Measurements from ENCODE around the gene PPP1R14B.
"Not testable (repeated sequence)": the region's sequence is repeated elsewhere in the genome, so short reads cannot be mapped to it uniquely, and the experiment has no call there.

The PPP1R14B gene

DNA sequence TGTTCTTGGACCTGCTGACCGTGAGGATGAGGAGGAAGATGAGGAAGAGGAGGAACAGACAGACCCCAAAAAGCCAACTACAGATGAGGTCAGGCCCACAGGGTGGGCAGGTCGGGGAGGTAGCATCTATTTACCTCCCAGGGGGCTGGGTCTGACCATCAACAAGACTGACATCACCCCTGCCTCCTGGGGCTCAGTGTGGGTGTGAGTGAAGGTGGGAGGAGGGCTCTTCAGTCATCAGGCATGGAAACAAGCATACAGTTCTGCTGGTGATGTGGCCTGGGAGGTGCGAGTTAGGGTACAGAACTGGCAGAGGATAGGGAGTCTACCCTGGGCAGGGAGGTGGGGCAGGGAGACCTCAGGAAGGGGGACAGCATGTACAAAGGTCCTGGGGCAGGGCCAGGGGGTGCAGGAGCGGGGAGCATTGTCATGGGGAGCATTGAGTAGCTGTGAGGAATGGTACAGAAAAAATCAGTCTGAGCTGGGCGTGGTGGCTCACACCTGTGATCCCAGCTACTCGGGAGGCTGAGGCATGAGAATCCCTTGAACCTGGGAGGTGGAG is 13.5 kb upstream of the PPP1R14B start:
- DNase-seq, result no peak

GRCh38 chr11:64259533-64260067 is 12.9 kb upstream of the PPP1R14B start:
- DNase-seq, result no peak

DNA sequence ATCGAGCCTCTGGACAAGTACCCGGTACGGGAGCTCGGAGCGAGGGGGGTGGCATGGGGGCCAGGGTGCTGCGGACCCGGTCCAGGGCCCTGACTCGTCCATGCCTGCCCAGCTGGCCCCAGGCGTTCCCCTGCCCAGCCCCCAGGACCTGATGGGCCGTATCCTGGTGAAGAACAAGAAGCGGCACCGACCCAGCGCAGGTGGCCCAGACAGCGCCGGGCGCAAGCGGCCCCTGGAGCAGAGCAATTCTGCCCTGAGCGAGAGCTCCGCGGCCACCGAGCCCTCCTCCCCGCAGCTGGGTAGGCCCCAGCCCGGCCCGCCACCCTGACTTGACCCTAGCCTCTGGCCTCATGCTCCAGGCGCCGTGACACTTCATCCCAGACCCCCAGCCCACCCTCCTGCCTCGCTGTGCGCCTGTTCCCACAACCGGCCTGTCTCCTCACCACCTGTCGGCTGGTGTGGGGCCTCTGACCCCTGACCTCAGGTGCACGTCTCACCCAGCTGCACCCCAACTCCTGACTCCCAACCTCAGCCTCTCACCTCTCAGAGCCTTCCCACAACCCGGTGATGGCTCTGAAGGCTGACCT is 12.3 kb upstream of the PPP1R14B start:
- no peak for DNase-seq

GRCh38 chr11:64258356-64258755 is 11.6 kb upstream of the PPP1R14B start:
- DNase-seq, result no peak

DNA sequence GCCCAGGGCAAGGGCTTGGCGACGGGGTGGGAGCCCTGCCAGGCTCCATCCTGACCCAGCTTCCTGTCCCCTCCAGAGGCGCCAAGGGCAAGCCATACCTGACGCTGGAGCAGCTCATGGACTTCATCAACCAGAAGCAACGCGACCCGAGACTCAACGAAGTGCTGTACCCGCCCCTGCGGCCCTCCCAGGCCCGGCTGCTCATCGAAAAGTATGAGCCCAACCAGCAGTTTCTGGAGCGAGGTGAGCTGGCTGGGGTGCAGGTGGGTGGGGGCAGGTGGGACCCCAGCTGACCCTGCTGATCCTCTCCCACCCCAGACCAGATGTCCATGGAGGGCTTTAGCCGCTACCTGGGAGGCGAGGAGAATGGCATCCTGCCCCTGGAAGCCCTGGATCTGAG is 9.6 kb upstream of the PPP1R14B start:
- no peak for DNase-seq

DNA sequence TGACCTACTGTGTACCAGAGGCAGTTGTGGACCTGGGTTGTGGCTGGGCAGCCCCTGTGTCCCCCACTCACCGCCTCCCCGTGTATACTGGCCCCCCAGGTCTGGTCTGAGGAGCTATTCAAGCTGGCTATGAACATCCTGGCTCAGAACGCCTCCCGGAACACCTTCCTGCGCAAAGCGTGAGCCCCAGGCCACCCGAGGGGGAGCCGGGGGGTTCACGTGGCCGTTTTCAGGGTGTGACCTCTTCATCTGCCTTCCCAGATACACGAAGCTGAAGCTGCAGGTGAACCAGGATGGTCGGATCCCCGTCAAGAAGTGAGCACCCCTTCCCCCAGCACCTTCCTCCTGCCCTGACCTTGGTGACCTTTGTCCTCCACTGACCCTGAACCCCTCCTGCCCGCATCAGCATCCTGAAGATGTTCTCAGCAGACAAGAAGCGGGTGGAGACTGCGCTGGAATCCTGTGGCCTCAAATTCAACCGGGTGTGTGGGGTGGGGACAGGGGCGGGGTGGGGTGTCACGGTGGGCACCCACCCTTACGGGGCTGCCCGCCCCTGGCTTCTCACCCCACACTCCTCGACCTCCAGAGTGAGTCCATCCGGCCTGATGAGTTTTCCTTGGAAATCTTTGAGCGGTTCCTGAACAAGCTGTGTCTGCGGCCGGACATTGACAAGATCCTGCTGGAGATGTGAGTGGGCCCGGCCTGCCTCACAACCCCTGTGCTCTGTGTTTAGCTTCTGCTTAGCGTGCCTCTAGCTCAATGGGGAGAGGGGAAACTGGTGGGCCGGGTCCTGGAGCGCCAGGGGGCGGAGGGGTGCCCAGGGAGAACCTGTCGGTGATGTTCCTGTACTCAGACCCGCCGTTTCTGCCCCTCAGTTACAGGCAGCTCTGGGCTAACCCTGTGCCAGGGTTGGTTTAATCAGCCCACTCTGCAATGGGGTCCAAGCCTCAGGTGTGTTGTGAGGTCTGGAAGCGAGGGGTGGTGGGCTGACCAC is 8.7 kb upstream of the PPP1R14B start:
- DNase-seq, result no peak

DNA sequence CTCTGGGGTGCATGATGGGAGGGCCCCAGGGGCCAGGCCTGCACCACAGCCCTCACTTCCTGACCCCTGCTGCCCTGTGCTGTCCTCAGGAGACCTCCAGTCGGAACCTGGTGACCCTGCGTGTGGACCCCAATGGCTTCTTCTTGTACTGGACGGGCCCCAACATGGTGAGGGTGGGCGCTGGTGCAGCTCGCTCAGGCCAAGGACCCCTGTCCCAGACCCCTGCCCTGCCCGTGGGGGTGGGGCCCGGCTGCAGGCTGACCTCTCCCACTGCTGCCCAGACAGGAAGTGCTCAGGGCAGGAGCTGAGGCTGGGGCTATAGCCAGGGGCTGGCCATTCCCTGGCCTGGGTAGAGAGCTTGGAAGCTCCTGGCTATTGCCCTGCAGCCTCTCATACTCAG is 7.6 kb upstream of the PPP1R14B start:
- DNase-seq, result no peak

- DNase-seq, result no peak
These were observed 6.7 kb upstream of the PPP1R14B start for GRCh38 chr11:64253481-64253880.

GRCh38 chr11:64253043-64253442 is 6.3 kb upstream of the PPP1R14B start:
- DNase-seq, result no peak

GRCh38 chr11:64252003-64252872 is 5.5 kb upstream of the PPP1R14B start:
- peak; percentile 42 for DNase-seq

GRCh38 chr11:64251753-64252002 is 4.9 kb upstream of the PPP1R14B start:
- DNase-seq, result no peak

GRCh38 chr11:64251016-64251752 is 4.4 kb upstream of the PPP1R14B start, which contains the start of gene PLCB3:
Gene PLCB3 (plus strand): TSS chr11:64251530. CDS start chr11:64251650, 120 bp downstream.
- peak; percentile 79 for DNase-seq

DNA sequence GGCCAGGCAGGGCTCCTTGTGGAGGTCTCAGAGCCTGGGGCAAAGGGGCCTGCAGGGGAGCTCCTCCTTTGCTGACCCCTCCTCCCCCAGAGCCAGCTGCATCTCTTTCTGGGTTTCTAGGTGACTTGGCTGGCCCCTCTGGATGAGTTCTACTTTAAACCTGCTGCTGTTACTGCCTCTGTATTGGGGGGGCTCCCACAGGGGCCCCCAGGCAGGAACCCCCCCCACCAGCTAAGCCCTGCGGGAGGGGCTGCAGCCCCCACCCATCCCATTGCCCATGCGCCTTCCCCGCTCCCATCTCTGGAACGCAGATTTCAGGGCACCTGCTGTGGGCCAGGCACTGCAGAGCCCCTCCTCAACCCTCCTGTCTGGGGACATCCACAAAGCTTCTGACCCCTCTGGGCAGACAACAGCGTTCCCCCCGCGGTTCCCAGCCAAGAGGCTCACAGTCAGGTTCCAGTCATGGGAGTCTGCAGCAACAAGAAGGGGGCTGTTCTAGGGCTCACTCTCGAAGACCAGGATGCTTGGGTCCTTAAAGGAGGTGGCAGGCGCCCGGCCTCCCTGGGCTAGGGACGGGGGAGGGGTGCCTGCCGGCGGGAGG is 3.8 kb upstream of the PPP1R14B start:
- DNase-seq, result no peak

- no peak for DNase-seq
These were observed 3.0 kb upstream of the PPP1R14B start for GRCh38 chr11:64249563-64250414.

GRCh38 chr11:64249038-64249437 is 2.3 kb upstream of the PPP1R14B start:
- no peak for DNase-seq

- DNase-seq, result no peak
These were observed 1.8 kb upstream of the PPP1R14B start for GRCh38 chr11:64248578-64248977.

GRCh38 chr11:64247729-64248531 is 1.2 kb upstream of the PPP1R14B start:
- DNase-seq, result no peak

DNA sequence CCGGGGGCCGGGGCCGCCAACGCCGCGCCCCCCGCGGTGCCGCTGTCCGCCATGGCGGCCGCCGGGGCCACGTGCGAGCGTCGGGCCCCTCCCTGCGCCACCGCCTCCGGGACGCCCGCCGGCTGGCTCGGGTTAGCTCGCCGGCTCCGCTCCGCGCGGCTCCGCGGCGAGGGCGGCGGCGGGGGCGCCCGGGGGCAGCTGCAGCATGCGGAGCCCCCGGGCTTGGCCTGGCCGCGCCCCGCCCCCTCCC is 197 bp downstream of the PPP1R14B start:
- DNase-seq, result not testable (repeated sequence)

- peak; percentile 79 for DNase-seq
These were observed 734 bp downstream of the PPP1R14B start for GRCh38 chr11:64245797-64246620.
